Mesothelial cell of epicardium (in vitro differentiated cells): ENCODE data around the gene DNM3. TPM values are rescaled to one million over a fixed set of nuclear protein-coding genes. Genes with fewer than 3 reads are reported as not detected.
"Not testable (repeated sequence)": the region's sequence is repeated elsewhere in the genome, so short reads cannot be mapped to it uniquely, and the experiment has no call there.

Experiments
- DNase-seq, 2 experiments: peaks; one replicate each; pipeline ENCODE4 v3.0.0; 2021; ENCODE audit warnings: low spot score in 2 of 2; ENCODE audit not compliant: unreplicated experiment in 2 of 2
- H3K27ac Mint-ChIP-seq: 2 replicates; pipeline ENCODE4 v1.8.0; 2021; ENCODE audit warnings: mixed read lengths
- H3K27me3 Mint-ChIP-seq: 2 replicates; pipeline ENCODE4 v1.8.0; 2021; ENCODE audit warnings: low read depth, mixed read lengths
- H3K36me3 Mint-ChIP-seq: 2 replicates; pipeline ENCODE4 v1.8.0; 2021; ENCODE audit warnings: mixed read lengths
- H3K4me1 Mint-ChIP-seq: 2 replicates; pipeline ENCODE4 v1.8.0; 2021; ENCODE audit warnings: mixed read lengths
- H3K4me3 Mint-ChIP-seq: 2 replicates; pipeline ENCODE4 v1.8.0; 2021; ENCODE audit warnings: mild to moderate bottlenecking, moderate library complexity, mixed read lengths
- H3K9me3 Mint-ChIP-seq: 2 replicates; pipeline ENCODE4 v1.8.0; 2021; ENCODE audit warnings: mixed read lengths
- total RNA-seq: library from RNA; stranded (reverse); gene quantifications from 3 replicates; pipeline ENCODE4 v1.2.1, GENCODE V29; 2021
- TF ChIP-seq, protein P1 (sequence below): fragments of 200-600 bp; sonication (generic); IDR thresholded peaks from one replicate; pipeline ENCODE4 v1.5.0; 2021; ENCODE audit warnings: antibody characterized with exemption; ENCODE audit not compliant: unreplicated experiment

The DNM3 gene
- total RNA-seq, 1 donor from 2014 or later: 5.0 TPM

DNA sequence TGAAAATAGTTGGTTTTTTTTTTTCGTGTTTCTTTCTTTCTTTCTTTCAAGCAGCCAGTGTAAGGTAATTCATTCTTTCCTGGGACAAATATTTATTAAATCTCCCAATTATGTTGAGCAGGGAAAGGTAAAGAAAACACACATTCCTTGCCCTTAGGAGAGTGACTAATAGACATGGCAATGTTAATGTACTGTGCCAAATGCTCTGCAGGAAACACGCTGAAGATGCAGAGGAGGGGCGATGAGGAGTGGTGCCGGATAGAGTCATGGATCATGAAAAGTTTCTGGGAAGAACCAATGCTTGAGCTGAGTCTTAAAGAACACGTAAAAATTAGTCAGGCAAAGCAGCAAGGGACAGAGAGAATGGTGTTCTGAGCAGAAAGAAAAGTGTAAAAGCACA is 199.2 kb downstream of the DNM3 start:
- Mint-ChIP-seq H3K4me3 (no peak overlapping the region), H3K36me3 (no peaks in the 10 kb centered on the region), H3K27ac (peak overlapping the region; percentile 14), H3K4me1 (peaks cover 47% of the 10 kb centered on the region), H3K9me3 (peaks cover 2% of the 10 kb centered on the region), H3K27me3 (no peaks in the 10 kb centered on the region)
- TF ChIP-seq, protein P1, sequence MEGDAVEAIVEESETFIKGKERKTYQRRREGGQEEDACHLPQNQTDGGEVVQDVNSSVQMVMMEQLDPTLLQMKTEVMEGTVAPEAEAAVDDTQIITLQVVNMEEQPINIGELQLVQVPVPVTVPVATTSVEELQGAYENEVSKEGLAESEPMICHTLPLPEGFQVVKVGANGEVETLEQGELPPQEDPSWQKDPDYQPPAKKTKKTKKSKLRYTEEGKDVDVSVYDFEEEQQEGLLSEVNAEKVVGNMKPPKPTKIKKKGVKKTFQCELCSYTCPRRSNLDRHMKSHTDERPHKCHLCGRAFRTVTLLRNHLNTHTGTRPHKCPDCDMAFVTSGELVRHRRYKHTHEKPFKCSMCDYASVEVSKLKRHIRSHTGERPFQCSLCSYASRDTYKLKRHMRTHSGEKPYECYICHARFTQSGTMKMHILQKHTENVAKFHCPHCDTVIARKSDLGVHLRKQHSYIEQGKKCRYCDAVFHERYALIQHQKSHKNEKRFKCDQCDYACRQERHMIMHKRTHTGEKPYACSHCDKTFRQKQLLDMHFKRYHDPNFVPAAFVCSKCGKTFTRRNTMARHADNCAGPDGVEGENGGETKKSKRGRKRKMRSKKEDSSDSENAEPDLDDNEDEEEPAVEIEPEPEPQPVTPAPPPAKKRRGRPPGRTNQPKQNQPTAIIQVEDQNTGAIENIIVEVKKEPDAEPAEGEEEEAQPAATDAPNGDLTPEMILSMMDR: no peak
- no peak for DNase-seq

DNA sequence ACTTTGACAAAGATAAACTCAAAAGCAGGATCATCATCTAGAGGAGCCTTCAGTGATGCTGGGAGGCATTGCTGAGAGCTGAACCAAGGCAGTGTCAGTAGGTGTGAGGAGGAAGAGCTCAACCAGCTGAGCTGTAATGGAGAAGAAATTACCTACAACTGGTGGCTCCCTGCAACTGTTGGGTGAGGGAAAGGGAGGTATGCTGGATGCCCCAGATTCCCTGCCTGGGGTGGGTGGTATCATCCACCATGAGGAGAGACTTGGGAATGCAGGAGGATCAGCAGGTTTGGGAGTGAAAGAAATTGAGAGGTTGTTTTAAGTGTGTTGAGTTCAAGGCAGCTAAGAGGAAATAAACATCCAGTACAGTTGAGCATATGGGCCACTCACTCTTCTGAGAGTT is 199.8 kb downstream of the DNM3 start:
- Mint-ChIP-seq H3K9me3 (no peaks in the 10 kb centered on the region), H3K36me3 (no peaks in the 10 kb centered on the region), H3K27me3 (no peaks in the 10 kb centered on the region), H3K27ac (no peak overlapping the region), H3K4me1 (peaks cover 47% of the 10 kb centered on the region), H3K4me3 (no peak overlapping the region)
- DNase-seq: no peak
- TF ChIP-seq, protein P1: no peak

DNA sequence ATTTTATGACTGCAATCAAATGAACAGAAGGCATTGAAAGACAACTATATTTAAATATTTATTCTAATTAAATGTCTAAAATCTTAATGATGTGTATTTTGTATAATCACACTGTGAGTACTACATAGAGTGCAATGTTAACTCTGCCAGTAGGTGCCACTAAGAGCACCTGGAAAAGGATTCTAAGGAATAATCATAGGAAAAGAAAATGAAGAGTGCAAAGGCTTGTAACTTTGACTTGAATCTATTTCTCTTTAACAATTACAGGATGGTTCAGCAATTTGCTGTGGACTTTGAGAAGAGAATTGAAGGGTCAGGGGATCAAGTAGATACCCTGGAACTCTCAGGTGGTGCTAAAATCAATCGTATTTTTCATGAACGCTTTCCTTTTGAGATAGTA is 200.4 kb downstream of the DNM3 start:
- DNase-seq: no peak
- peaks cover 47% of the 10 kb centered on the region for H3K4me1 Mint-ChIP-seq
- H3K9me3 Mint-ChIP-seq: no peaks in the 10 kb centered on the region
- no peaks in the 10 kb centered on the region for H3K27me3 Mint-ChIP-seq
- TF ChIP-seq, protein P1: peak; percentile 20
- H3K4me3 Mint-ChIP-seq: no peak overlapping the region
- H3K27ac Mint-ChIP-seq: no peak overlapping the region
- no peaks in the 10 kb centered on the region for H3K36me3 Mint-ChIP-seq

DNA sequence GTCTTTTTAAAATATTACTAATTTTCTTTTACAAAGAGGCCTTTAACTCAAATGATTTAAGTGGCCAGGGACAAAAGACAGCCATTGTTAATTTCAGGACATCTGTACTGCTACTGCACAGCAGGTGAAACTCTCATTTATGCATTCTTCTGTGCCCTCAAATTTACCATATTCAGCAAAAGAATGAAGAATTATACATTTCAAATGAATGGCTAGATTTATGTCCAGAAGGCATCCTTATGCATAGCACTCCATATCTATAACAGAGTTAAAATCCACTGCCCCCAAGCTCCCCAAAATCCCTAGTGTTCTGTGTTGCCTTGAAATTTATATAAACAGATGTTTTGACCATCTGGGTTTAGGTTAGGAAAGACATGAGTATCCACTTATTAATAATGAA is 202.6 kb downstream of the DNM3 start:
- Mint-ChIP-seq H3K36me3 (no peaks in the 10 kb centered on the region), H3K4me3 (no peak overlapping the region), H3K4me1 (peaks cover 55% of the 10 kb centered on the region), H3K27me3 (no peaks in the 10 kb centered on the region), H3K27ac (peak overlapping the region; percentile 26), H3K9me3 (no peaks in the 10 kb centered on the region)
- TF ChIP-seq, protein P1: no peak
- DNase-seq: no peak

DNA sequence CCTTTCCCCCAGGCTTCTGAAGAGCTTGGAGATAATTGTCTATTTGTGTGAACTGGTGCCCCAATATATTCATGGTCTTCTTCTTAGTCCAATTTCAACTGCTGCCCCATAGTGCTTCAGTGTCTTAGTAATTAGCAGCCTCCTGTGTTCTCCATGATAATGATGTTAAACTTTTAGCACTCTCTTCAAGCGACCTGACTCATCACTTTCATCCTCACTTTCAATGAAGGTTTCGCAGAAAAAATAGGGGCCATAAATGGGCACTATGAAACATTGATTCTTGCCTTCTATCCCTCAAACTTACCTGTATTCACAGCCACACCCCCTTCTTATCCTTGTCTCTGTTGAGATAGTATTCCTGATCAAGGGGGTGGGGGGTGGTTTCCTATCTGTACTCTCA is 210.6 kb downstream of the DNM3 start:
- Mint-ChIP-seq H3K27ac (no peak overlapping the region), H3K36me3 (no peaks in the 10 kb centered on the region)
- TF ChIP-seq, protein P1: no peak

DNA sequence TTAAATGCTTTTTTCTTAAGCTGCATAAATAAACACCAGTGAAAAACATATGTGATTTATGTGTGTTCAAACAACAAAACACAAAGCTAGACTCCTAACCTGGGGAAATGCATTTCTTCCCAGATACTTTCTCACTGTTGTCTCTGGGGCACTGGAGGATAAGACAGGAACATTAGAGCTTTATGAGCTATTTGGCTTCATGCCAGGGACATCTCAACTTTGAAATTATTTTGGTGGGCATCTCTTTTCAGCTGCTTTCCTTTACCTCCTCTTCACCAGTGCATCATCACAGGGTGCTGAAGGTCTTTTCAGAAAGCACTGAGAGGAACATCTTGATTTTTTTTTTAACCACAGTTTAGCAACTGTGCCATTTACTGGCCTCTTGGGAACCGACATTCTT is 212.9 kb downstream of the DNM3 start:
- no peaks in the 10 kb centered on the region for H3K27me3 Mint-ChIP-seq
- TF ChIP-seq, protein P1: no peak
- H3K36me3 Mint-ChIP-seq: peaks cover 2% of the 10 kb centered on the region
- H3K27ac Mint-ChIP-seq: peak overlapping the region; percentile 78
- H3K4me3 Mint-ChIP-seq: no peak overlapping the region
- H3K4me1 Mint-ChIP-seq: peaks cover 22% of the 10 kb centered on the region
- H3K9me3 Mint-ChIP-seq: peaks cover 4% of the 10 kb centered on the region
- DNase-seq: no peak

More for the DNA sequence above, 210.6 kb downstream of the DNM3 start:
- no peaks in the 10 kb centered on the region for H3K27me3 Mint-ChIP-seq
- no peaks in the 10 kb centered on the region for H3K9me3 Mint-ChIP-seq
- no peak for DNase-seq
- H3K4me1 Mint-ChIP-seq: peaks cover 30% of the 10 kb centered on the region
- no peak overlapping the region for H3K4me3 Mint-ChIP-seq

DNA sequence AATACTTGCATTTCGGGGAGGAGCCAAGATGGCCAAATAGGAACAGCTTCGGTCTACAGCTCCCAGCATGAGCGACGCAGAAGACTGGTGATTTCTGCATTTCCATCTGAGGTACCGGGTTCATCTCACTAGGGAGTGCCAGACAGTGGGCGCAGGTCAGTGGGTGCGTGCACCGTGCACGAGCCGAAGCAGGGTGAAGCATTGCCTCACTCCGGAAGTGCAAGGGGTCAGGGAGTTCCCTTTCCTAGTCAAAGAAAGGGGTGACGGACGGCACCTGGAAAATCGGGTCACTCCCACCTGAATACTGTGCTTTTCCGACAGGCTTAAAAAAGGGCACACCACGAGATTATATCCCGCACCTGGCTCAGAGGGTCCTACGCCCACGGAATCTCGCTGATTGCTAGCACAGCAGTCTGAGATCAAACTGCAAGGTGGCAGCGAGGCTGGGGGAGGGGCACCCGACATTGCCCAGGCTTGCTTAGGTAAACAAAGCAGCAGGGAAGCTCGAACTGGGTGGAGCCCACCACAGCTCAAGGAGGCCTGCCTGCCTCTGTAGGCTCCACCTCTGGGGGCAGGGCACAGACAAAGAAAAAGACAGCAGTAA is 214.6 kb downstream of the DNM3 start:
- H3K36me3 Mint-ChIP-seq, DNase-seq, H3K27ac Mint-ChIP-seq, H3K9me3 Mint-ChIP-seq, H3K27me3 Mint-ChIP-seq, H3K4me3 Mint-ChIP-seq: not testable (repeated sequence)
- H3K4me1 Mint-ChIP-seq: peaks cover 22% of the 10 kb centered on the region
